KMS-11 (cell line): Measurements from ENCODE around the gene CEP63.

Source experiments
- H2AFZ ChIP-seq: fragments of 200-600 bp; sonication (generic); 2 replicates; pipeline ENCODE4 v1.6.1; 2016; ENCODE audit warnings: antibody characterized with exemption, mixed run types, low read depth
- H3K27ac ChIP-seq: fragments of 200-600 bp; sonication (generic); 2 replicates; pipeline ENCODE4 v1.6.1; 2016; ENCODE audit warnings: mild to moderate bottlenecking, mixed run types
- H3K27me3 ChIP-seq: fragments of 200-600 bp; sonication (generic); 2 replicates; pipeline ENCODE4 v1.6.1; 2017; ENCODE audit warnings: mild to moderate bottlenecking, low read depth, mixed run types, moderate library complexity; ENCODE audit not compliant: insufficient read depth
- H3K36me3 ChIP-seq: fragments of 200-600 bp; sonication (generic); 2 replicates; pipeline ENCODE4 v1.6.1; 2017; ENCODE audit warnings: mild to moderate bottlenecking, mixed run types; ENCODE audit not compliant: insufficient read depth
- H3K4me1 ChIP-seq: fragments of 200-600 bp; sonication (generic); 2 replicates; pipeline ENCODE4 v1.6.1; 2016; ENCODE audit warnings: mild to moderate bottlenecking, low read depth, mixed run types; ENCODE audit not compliant: poor library complexity, severe bottlenecking
- H3K4me2 ChIP-seq: fragments of 200-600 bp; sonication (generic); 2 replicates; pipeline ENCODE4 v1.7.0; 2016; ENCODE audit warnings: mild to moderate bottlenecking, mixed run types
- H3K4me3 ChIP-seq: fragments of 200-600 bp; sonication (generic); IDR thresholded peaks from 2 replicates; pipeline ENCODE4 v1.6.1; 2017; ENCODE audit warnings: low read depth, low read length, mixed read lengths; ENCODE audit not compliant: insufficient read depth
- H3K79me2 ChIP-seq: fragments of 200-600 bp; sonication (generic); 2 replicates; pipeline ENCODE4 v1.6.1; 2016; ENCODE audit warnings: low read depth, mixed run types; ENCODE audit not compliant: insufficient read depth
- H3K9ac ChIP-seq: fragments of 200-600 bp; sonication (generic); 2 replicates; pipeline ENCODE4 v1.6.1; 2016; ENCODE audit warnings: mild to moderate bottlenecking, mixed run types
- H4K20me1 ChIP-seq: fragments of 200-600 bp; sonication (generic); 2 replicates; pipeline ENCODE4 v1.6.1; 2016; ENCODE audit warnings: mild to moderate bottlenecking, mixed run types; ENCODE audit not compliant: insufficient read depth
- CTCF ChIP-seq: fragments of 200-600 bp; sonication (generic); conservative IDR thresholded peaks from 2 replicates; pipeline ENCODE4 v1.6.1; 2017; ENCODE audit warnings: low read depth, mild to moderate bottlenecking, antibody characterized with exemption, low read length, moderate library complexity, mixed read lengths

Gene CEP63

GRCh38 chr3:134598763-134599545, 113.1 kb downstream of the CEP63 start:
- no peak overlapping the region for H2AFZ ChIP-seq
- no peak overlapping the region for H3K4me3 ChIP-seq
- H3K27me3 ChIP-seq: no peaks in the 10 kb centered on the region
- H3K36me3 ChIP-seq: no peaks in the 10 kb centered on the region
- H3K27ac ChIP-seq: no peak overlapping the region
- TF ChIP-seq CTCF: no peak
- H4K20me1 ChIP-seq: no peaks in the 10 kb centered on the region
- H3K4me1 ChIP-seq: peaks cover 4% of the 10 kb centered on the region
- H3K4me2 ChIP-seq: no peak overlapping the region
- H3K9ac ChIP-seq: no peak overlapping the region
- no peaks in the 10 kb centered on the region for H3K79me2 ChIP-seq

- peaks cover 4% of the 10 kb centered on the region for H3K4me1 ChIP-seq
- no peak overlapping the region for H3K4me2 ChIP-seq
- H3K4me3 ChIP-seq: no peak overlapping the region
- peak overlapping the region; percentile 59; the same call in 1 of the 2 replicates for H2AFZ ChIP-seq
- H3K27ac ChIP-seq: no peak overlapping the region
- TF ChIP-seq CTCF: no peak
- no peaks in the 10 kb centered on the region for H3K79me2 ChIP-seq
- H3K9ac ChIP-seq: no peak overlapping the region
- no peaks in the 10 kb centered on the region for H3K27me3 ChIP-seq
- no peaks in the 10 kb centered on the region for H4K20me1 ChIP-seq
- no peaks in the 10 kb centered on the region for H3K36me3 ChIP-seq
Observed at GRCh38 chr3:134600206-134600605, 114.3 kb downstream of the CEP63 start.

GRCh38 chr3:134600685-134601463, 115.0 kb downstream of the CEP63 start:
- H3K79me2 ChIP-seq: no peaks in the 10 kb centered on the region

More at GRCh38 chr3:134600685-134601463, 115.0 kb downstream of the CEP63 start:
- Histone ChIP-seq H3K36me3 (no peaks in the 10 kb centered on the region), H3K4me2 (0 out of 2 replicates have a peak overlapping the region, but pooled peaks have one; percentile 7), H3K9ac (no peak overlapping the region), H4K20me1 (no peaks in the 10 kb centered on the region), H3K4me3 (no peak overlapping the region), H2AFZ (peak overlapping the region; percentile 59), H3K4me1 (peaks cover 4% of the 10 kb centered on the region), H3K27me3 (no peaks in the 10 kb centered on the region), H3K27ac (no peak overlapping the region)
- peak; percentile 98 for TF ChIP-seq CTCF
